HEK293 (cell line): ENCODE data around the gene FLT3LG.

Experiments used
- CTCF ChIA-PET: fragments of 350-600 bp; formaldehyde crosslinking; extraction: SDS; loops from one replicate; lab custom pipeline; 2021; ENCODE audit warnings: antibody characterized with exemption; lab: Yijun Ruan, JAX
- POLR2A ChIA-PET: fragments of 300-600 bp; formaldehyde crosslinking; extraction: SDS; loops from one replicate; lab custom pipeline; 2020; ENCODE audit warnings: antibody characterized with exemption, inconsistent platforms; lab: Yijun Ruan, JAX
- H3K27ac ChIP-seq: fragments of 200-500 bp; sonication (Bioruptor generic); 2 replicates; pipeline ENCODE4 v1.5.1; 2014; ENCODE audit warnings: low read depth, low read length, control low read depth, inconsistent platforms; ENCODE audit errors: extremely low read depth
- H3K36me3 ChIP-seq, 2 experiments: fragments of 200-500 bp in 1 of 2; sonication (Bioruptor generic) in 1 of 2; 1 replicate in 1 of 2; 2 replicates in 1 of 2; pipeline ENCODE4 v1.5.1; 2014 to 2017; ENCODE audit warnings: inconsistent platforms in 2 of 2, low read length in 2 of 2; ENCODE audit not compliant: control insufficient read depth in 2 of 2, insufficient read depth in 1 of 2
- H3K4me1 ChIP-seq: fragments of 200-500 bp; sonication (Bioruptor generic); 2 replicates; pipeline ENCODE4 v1.5.1; 2014; ENCODE audit warnings: mild to moderate bottlenecking, low read length, inconsistent platforms; ENCODE audit not compliant: control insufficient read depth, insufficient read depth
- H3K4me3 ChIP-seq: 2 replicates; pipeline ENCODE4 v1.5.1; 2011; ENCODE audit warnings: low read depth, mild to moderate bottlenecking, control low read depth, low read length, moderate library complexity
- H3K9me3 ChIP-seq: fragments of 200-500 bp; sonication (Bioruptor generic); 2 replicates; pipeline ENCODE4 v1.5.1; 2014; ENCODE audit warnings: low read depth, low read length, inconsistent platforms; ENCODE audit not compliant: control insufficient read depth, insufficient read depth
- EGR2 ChIP-seq: fragments of 450-650 bp; formaldehyde crosslinking; IDR thresholded peaks from 2 replicates; pipeline ENCODE4 v1.5.1; 2016; ENCODE audit warnings: low read depth, missing biosample characterization, missing genetic modification characterization
- GLI2 ChIP-seq: fragments of 450-650 bp; formaldehyde crosslinking; IDR thresholded peaks from 2 replicates; pipeline ENCODE4; 2017; ENCODE audit warnings: missing biosample characterization, missing genetic modification characterization, low read depth, borderline replicate concordance
- GLIS2 ChIP-seq: fragments of 450-650 bp; formaldehyde crosslinking; IDR thresholded peaks from 2 replicates; pipeline ENCODE4 v1.5.1; 2016; ENCODE audit warnings: missing biosample characterization, missing genetic modification characterization
- HOXC10 ChIP-seq: sonication (generic); formaldehyde crosslinking; IDR thresholded peaks from 2 replicates; pipeline ENCODE4 v1.8.1; 2023; ENCODE audit warnings: mild to moderate bottlenecking, missing genetic modification reagents
- KLF16 ChIP-seq: fragments of 450-650 bp; formaldehyde crosslinking; IDR thresholded peaks from 2 replicates; pipeline ENCODE4 v1.5.1; 2017; ENCODE audit warnings: missing biosample characterization, missing genetic modification characterization
- KLF8 ChIP-seq: fragments of 450-650 bp; formaldehyde crosslinking; IDR thresholded peaks from 2 replicates; pipeline ENCODE4 v1.5.1; 2016; ENCODE audit warnings: missing biosample characterization, missing genetic modification characterization
- SCRT1 ChIP-seq: fragments of 450-650 bp; formaldehyde crosslinking; IDR thresholded peaks from 2 replicates; pipeline ENCODE4 v1.5.1; 2016; ENCODE audit warnings: missing biosample characterization, missing genetic modification characterization, borderline replicate concordance
- ZBTB6 ChIP-seq: fragments of 450-650 bp; formaldehyde crosslinking; IDR thresholded peaks from 2 replicates; pipeline ENCODE4 v1.5.1; 2017; ENCODE audit warnings: missing biosample characterization, missing genetic modification characterization
- ZBTB7A ChIP-seq: fragments of 450-650 bp; formaldehyde crosslinking; IDR thresholded peaks from 2 replicates; pipeline ENCODE4 v1.5.1; 2016; ENCODE audit warnings: low read depth, missing biosample characterization, missing genetic modification characterization
- ZFP41 ChIP-seq: fragments of 450-650 bp; formaldehyde crosslinking; IDR thresholded peaks from 2 replicates; pipeline ENCODE4 v1.5.1; 2016; ENCODE audit warnings: missing biosample characterization, missing genetic modification characterization, borderline replicate concordance
- ZNF148 ChIP-seq: fragments of 450-650 bp; formaldehyde crosslinking; IDR thresholded peaks from 2 replicates; pipeline ENCODE4 v1.5.0; 2017; ENCODE audit warnings: missing biosample characterization, missing genetic modification characterization, borderline replicate concordance
- ZNF184 ChIP-seq: fragments of 450-650 bp; IDR thresholded peaks from 2 replicates; pipeline ENCODE4 v1.5.1; 2018; ENCODE audit warnings: missing biosample characterization, mild to moderate bottlenecking, missing genetic modification characterization
- ZNF19 ChIP-seq: fragments of 450-650 bp; formaldehyde crosslinking; IDR thresholded peaks from 2 replicates; pipeline ENCODE4; 2016; ENCODE audit warnings: missing biosample characterization, missing genetic modification characterization, low read depth
- ZNF324 ChIP-seq: fragments of 450-650 bp; formaldehyde crosslinking; IDR thresholded peaks from 2 replicates; pipeline ENCODE4 v1.5.1; 2016; ENCODE audit warnings: missing biosample characterization, missing genetic modification characterization
- ZNF341 ChIP-seq: fragments of 450-650 bp; formaldehyde crosslinking; IDR thresholded peaks from 2 replicates; pipeline ENCODE4; 2016; ENCODE audit warnings: low read depth, missing biosample characterization, missing genetic modification characterization
- ZNF473 ChIP-seq: fragments of 450-650 bp; formaldehyde crosslinking; IDR thresholded peaks from 2 replicates; pipeline ENCODE4 v1.5.1; 2017; ENCODE audit warnings: missing biosample characterization, missing genetic modification characterization
- ZNF514 ChIP-seq: fragments of 450-650 bp; formaldehyde crosslinking; IDR thresholded peaks from 2 replicates; pipeline ENCODE4 v1.5.1; 2016; ENCODE audit warnings: missing biosample characterization, missing genetic modification characterization
- ZNF555 ChIP-seq: fragments of 450-650 bp; formaldehyde crosslinking; conservative IDR thresholded peaks from 2 replicates; pipeline ENCODE4 v1.5.1; 2017; ENCODE audit warnings: missing biosample characterization, mild to moderate bottlenecking, missing genetic modification characterization, inconsistent platforms
- ZNF596 ChIP-seq: fragments of 450-650 bp; IDR thresholded peaks from 2 replicates; pipeline ENCODE4 v1.5.0; 2018; ENCODE audit warnings: missing biosample characterization, mild to moderate bottlenecking, missing genetic modification characterization, moderate library complexity
- ZNF623 ChIP-seq: fragments of 450-650 bp; formaldehyde crosslinking; IDR thresholded peaks from 2 replicates; pipeline ENCODE4 v1.5.1; 2016; ENCODE audit warnings: missing biosample characterization, missing genetic modification characterization
- ZNF624 ChIP-seq: fragments of 450-650 bp; formaldehyde crosslinking; IDR thresholded peaks from 2 replicates; pipeline ENCODE4 v1.5.1; 2017; ENCODE audit warnings: missing biosample characterization, missing genetic modification characterization
- ZNF645 ChIP-seq: fragments of 450-650 bp; formaldehyde crosslinking; IDR thresholded peaks from 2 replicates; pipeline ENCODE4; 2016; ENCODE audit warnings: missing biosample characterization, missing genetic modification characterization
- ZNF677 ChIP-seq: fragments of 450-650 bp; IDR thresholded peaks from 2 replicates; pipeline ENCODE4 v1.5.0; 2018; ENCODE audit warnings: missing biosample characterization, mild to moderate bottlenecking, missing genetic modification characterization, moderate library complexity
- ZNF707 ChIP-seq: fragments of 450-650 bp; formaldehyde crosslinking; IDR thresholded peaks from 2 replicates; pipeline ENCODE4 v1.5.1; 2016; ENCODE audit warnings: missing biosample characterization, missing genetic modification characterization
- TF ChIP-seq, protein P1 (sequence below): fragments of 450-650 bp; formaldehyde crosslinking; IDR thresholded peaks from 2 replicates; pipeline ENCODE4 v1.5.1; 2016; ENCODE audit warnings: missing biosample characterization, missing genetic modification characterization
- TF ChIP-seq, protein P2 (sequence below): fragments of 450-650 bp; formaldehyde crosslinking; optimal IDR thresholded peaks from 2 replicates; pipeline ENCODE3; 2016; ENCODE audit warnings: missing biosample characterization, mild to moderate bottlenecking, missing genetic modification characterization
- TF ChIP-seq, protein P3 (sequence below): fragments of 450-650 bp; formaldehyde crosslinking; IDR thresholded peaks from 2 replicates; pipeline ENCODE4 v1.5.1; 2017; ENCODE audit warnings: missing biosample characterization, missing genetic modification characterization
- TF ChIP-seq, protein P4 (sequence below): fragments of 450-650 bp; formaldehyde crosslinking; IDR thresholded peaks from 2 replicates; pipeline ENCODE4 v1.5.1; 2016; ENCODE audit warnings: missing biosample characterization, missing genetic modification characterization, low read depth

FLT3LG gene

DNA sequence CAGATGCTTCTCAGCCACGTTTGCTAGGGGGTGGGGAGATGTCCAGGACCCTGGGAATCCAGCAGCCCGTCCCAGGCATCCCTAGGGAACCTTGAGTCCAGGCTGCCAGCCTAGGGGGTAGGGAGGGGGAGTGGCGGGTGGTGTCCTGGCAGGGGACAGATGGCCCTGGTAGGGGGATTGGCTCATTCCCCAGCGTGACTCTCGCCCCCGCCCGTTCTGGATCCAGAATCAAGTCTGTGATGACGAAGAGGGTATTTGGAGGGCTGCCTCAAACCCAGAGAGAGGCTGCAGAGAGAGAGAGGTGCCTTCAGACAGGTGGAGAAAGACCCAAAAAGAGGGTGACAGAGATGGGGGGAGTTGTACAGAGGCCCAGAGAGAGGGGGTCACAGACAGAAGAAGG, 36.8 kb upstream of the FLT3LG start:
- Histone ChIP-seq H3K36me3 (no peaks in the 10 kb centered on the region), H3K4me3 (no peak overlapping the region), H3K27ac (no peak overlapping the region)
- no peak for TF ChIP-seq ZNF19 (tag by site-specific recombination)
- no peak for TF ChIP-seq ZNF624 (tag by site-specific recombination)
- no peak for TF ChIP-seq ZNF184
- TF ChIP-seq ZBTB6 (tag by site-specific recombination): no peak
- TF ChIP-seq EGR2: no peak
- no peak for TF ChIP-seq ZNF707 (tag by site-specific recombination)
- no peak for TF ChIP-seq HOXC10
- no peak for TF ChIP-seq ZNF596
- TF ChIP-seq SCRT1 (tag by site-specific recombination): no peak
- no peak for TF ChIP-seq GLI2 (tag by site-specific recombination)
- TF ChIP-seq, protein P1, sequence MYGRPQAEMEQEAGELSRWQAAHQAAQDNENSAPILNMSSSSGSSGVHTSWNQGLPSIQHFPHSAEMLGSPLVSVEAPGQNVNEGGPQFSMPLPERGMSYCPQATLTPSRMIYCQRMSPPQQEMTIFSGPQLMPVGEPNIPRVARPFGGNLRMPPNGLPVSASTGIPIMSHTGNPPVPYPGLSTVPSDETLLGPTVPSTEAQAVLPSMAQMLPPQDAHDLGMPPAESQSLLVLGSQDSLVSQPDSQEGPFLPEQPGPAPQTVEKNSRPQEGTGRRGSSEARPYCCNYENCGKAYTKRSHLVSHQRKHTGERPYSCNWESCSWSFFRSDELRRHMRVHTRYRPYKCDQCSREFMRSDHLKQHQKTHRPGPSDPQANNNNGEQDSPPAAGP (tag by site-specific recombination): no peak
- TF ChIP-seq GLIS2: no peak
- TF ChIP-seq ZNF645 (tag by site-specific recombination): no peak
- TF ChIP-seq, all 188 proteins: peak for 0
- ChIA-PET POLR2A (no interaction called here), CTCF (no interaction called here)
- Histone ChIP-seq H3K4me1 (peaks cover 4% of the 10 kb centered on the region), H3K9me3 (no peaks in the 10 kb centered on the region)

GRCh38 chr19:49438261-49438660, 35.8 kb upstream of the FLT3LG start:
- ChIA-PET POLR2A (no interaction called here), CTCF (no interaction called here)
- Histone ChIP-seq H3K4me3 (no peak overlapping the region), H3K4me1 (peaks cover 7% of the 10 kb centered on the region), H3K36me3 (no peaks in the 10 kb centered on the region), H3K9me3 (no peaks in the 10 kb centered on the region), H3K27ac (no peak overlapping the region)
- no peak for TF ChIP-seq ZNF324 (tag by site-specific recombination)
- TF ChIP-seq ZNF473: no peak
- TF ChIP-seq KLF8 (tag by site-specific recombination): no peak
- no peak for TF ChIP-seq ZFP41 (tag by site-specific recombination)
- no peak for TF ChIP-seq ZNF677 (tag by site-specific recombination)
- TF ChIP-seq ZNF623: no peak
- TF ChIP-seq ZNF555 (tag by site-specific recombination): no peak
- TF ChIP-seq KLF16 (tag by site-specific recombination): no peak
- no peak for TF ChIP-seq ZBTB7A (tag by site-specific recombination)
- TF ChIP-seq, protein P2, sequence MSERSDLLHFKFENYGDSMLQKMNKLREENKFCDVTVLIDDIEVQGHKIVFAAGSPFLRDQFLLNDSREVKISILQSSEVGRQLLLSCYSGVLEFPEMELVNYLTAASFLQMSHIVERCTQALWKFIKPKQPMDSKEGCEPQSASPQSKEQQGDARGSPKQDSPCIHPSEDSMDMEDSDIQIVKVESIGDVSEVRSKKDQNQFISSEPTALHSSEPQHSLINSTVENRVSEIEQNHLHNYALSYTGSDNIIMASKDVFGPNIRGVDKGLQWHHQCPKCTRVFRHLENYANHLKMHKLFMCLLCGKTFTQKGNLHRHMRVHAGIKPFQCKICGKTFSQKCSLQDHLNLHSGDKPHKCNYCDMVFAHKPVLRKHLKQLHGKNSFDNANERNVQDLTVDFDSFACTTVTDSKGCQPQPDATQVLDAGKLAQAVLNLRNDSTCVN (tag by site-specific recombination): no peak
- TF ChIP-seq, protein P3, sequence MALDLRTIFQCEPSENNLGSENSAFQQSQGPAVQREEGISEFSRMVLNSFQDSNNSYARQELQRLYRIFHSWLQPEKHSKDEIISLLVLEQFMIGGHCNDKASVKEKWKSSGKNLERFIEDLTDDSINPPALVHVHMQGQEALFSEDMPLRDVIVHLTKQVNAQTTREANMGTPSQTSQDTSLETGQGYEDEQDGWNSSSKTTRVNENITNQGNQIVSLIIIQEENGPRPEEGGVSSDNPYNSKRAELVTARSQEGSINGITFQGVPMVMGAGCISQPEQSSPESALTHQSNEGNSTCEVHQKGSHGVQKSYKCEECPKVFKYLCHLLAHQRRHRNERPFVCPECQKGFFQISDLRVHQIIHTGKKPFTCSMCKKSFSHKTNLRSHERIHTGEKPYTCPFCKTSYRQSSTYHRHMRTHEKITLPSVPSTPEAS (tag by site-specific recombination): no peak
- no peak for TF ChIP-seq ZNF514 (tag by site-specific recombination)
- TF ChIP-seq, protein P4, sequence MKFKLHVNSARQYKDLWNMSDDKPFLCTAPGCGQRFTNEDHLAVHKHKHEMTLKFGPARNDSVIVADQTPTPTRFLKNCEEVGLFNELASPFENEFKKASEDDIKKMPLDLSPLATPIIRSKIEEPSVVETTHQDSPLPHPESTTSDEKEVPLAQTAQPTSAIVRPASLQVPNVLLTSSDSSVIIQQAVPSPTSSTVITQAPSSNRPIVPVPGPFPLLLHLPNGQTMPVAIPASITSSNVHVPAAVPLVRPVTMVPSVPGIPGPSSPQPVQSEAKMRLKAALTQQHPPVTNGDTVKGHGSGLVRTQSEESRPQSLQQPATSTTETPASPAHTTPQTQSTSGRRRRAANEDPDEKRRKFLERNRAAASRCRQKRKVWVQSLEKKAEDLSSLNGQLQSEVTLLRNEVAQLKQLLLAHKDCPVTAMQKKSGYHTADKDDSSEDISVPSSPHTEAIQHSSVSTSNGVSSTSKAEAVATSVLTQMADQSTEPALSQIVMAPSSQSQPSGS (tag by site-specific recombination): no peak
- no peak for TF ChIP-seq ZNF148
- peak; percentile 99 for TF ChIP-seq ZNF341 (tag by site-specific recombination)
